HG03378 (cell line): ENCODE measurements around the gene SMIM45.

ENCODE experiments used
- ATAC-seq: cut with Tn5 transposase; IDR thresholded peaks from one replicate; pipeline ENCODE4 v1.9.1; 2021; ENCODE audit warnings: mild to moderate bottlenecking, moderate library complexity; ENCODE audit not compliant: unreplicated experiment

SMIM45 gene

GRCh38 chr22:41998361-41999261 lies 46.7 kb downstream of the SMIM45 start, which contains the start of gene WBP2NL:
Gene WBP2NL, plus strand, starts transcription at chr22:41998788. Its CDS starts 31 bp downstream, at chr22:41998819.
- ATAC-seq = no peak

GRCh38 chr22:42000466-42000865 lies 48.5 kb downstream of the SMIM45 start:
- no peak for ATAC-seq

- ATAC-seq = no peak
These were observed 49.2 kb downstream of the SMIM45 start for GRCh38 chr22:42001121-42001520.

GRCh38 chr22:42001706-42002105 lies 49.8 kb downstream of the SMIM45 start:
- no peak for ATAC-seq

- no peak for ATAC-seq
These were observed 56.0 kb downstream of the SMIM45 start for GRCh38 chr22:42007922-42008321.
